Germinal center (tissue), 1 donor: ENCODE results near the gene TBC1D9B.

Source experiments
- DNase-seq: peaks from one replicate; pipeline ENCODE4 v3.0.0; 2012; ENCODE audit warnings: mixed read lengths, low spot score

Gene TBC1D9B

GRCh38 chr5:179869641-179870402, 37.9 kb downstream of the TBC1D9B start:
- DNase-seq = no peak

- DNase-seq = no peak
These were observed 38.6 kb downstream of the TBC1D9B start for GRCh38 chr5:179869101-179869500.

GRCh38 chr5:179868541-179868940, 39.2 kb downstream of the TBC1D9B start:
- DNase-seq = no peak

- no peak for DNase-seq
These were observed 40.2 kb downstream of the TBC1D9B start for GRCh38 chr5:179867476-179867875.

- no peak for DNase-seq
These were observed 40.6 kb downstream of the TBC1D9B start for GRCh38 chr5:179867079-179867465.

GRCh38 chr5:179866241-179867078, 41.2 kb downstream of the TBC1D9B start:
- DNase-seq = peak; percentile 39

GRCh38 chr5:179865491-179866240, 42.0 kb downstream of the TBC1D9B start:
- no peak for DNase-seq

GRCh38 chr5:179864686-179865085, 43.0 kb downstream of the TBC1D9B start:
- DNase-seq = no peak

- DNase-seq = no peak
These were observed 44.1 kb downstream of the TBC1D9B start for GRCh38 chr5:179863449-179864085.

- no peak for DNase-seq
These were observed 44.8 kb downstream of the TBC1D9B start for GRCh38 chr5:179862891-179863290.

GRCh38 chr5:179862296-179862695, 45.4 kb downstream of the TBC1D9B start:
- no peak for DNase-seq

GRCh38 chr5:179860301-179860700, 47.4 kb downstream of the TBC1D9B start:
- DNase-seq = no peak

GRCh38 chr5:179858586-179859427, 48.9 kb downstream of the TBC1D9B start, which contains the start of gene MRNIP:
Gene MRNIP (minus strand): TSS chr5:179858817. CDS start chr5:179858796, 21 bp downstream.
- peak; percentile 92 for DNase-seq

GRCh38 chr5:179858241-179858585, 49.5 kb downstream of the TBC1D9B start:
- peak; percentile 61 for DNase-seq

GRCh38 chr5:179854356-179854755, 53.3 kb downstream of the TBC1D9B start:
- no peak for DNase-seq

- peak; percentile 54 for DNase-seq
These were observed 54.6 kb downstream of the TBC1D9B start for GRCh38 chr5:179852993-179853547.

GRCh38 chr5:179841621-179842020, 66.1 kb downstream of the TBC1D9B start:
- DNase-seq = no peak

GRCh38 chr5:179840766-179841165, 66.9 kb downstream of the TBC1D9B start:
- DNase-seq = no peak

GRCh38 chr5:179840321-179840720, 67.4 kb downstream of the TBC1D9B start:
- no peak for DNase-seq

- no peak for DNase-seq
These were observed 68.1 kb downstream of the TBC1D9B start for GRCh38 chr5:179839328-179840256.
